PC-9 (cell line): ENCODE results near the gene ITPKB. TPM values are rescaled to one million over a fixed set of nuclear protein-coding genes. Genes with fewer than 3 reads are reported as not detected.
"Not testable (repeated sequence)": the region's sequence is repeated elsewhere in the genome, so short reads cannot be mapped to it uniquely, and the experiment has no call there.

Experiments
- BruUV-seq: library from RNA; stranded (reverse); fragments of 400-500 nt; replicated peaks from 2 replicates; lab custom pipeline; 2021; lab: Mats Ljungman, UMichigan
- CTCF ChIA-PET: fragments of 300-600 bp; sonication (Branson Sonifier 250); formaldehyde crosslinking; loops from one replicate; lab custom pipeline; 2022; ENCODE audit warnings: antibody characterized with exemption; lab: Charles Lee
- POLR2A ChIA-PET: fragments of 300-600 bp; sonication (Branson Sonifier 250); formaldehyde crosslinking; loops from one replicate; lab custom pipeline; 2022; ENCODE audit warnings: antibody characterized with exemption; ENCODE audit not compliant: unreplicated experiment; lab: Charles Lee
- DNase-seq, 2 experiments: peaks; one replicate each; pipeline versions ENCODE4 v3.0.0 to v3.0.0-alpha.2; 2015 to 2022; ENCODE audit warnings: mixed read lengths in 1 of 2
- H2AFZ ChIP-seq: fragments of 200-600 bp; sonication (generic); 2 replicates; pipeline ENCODE4 v1.8.1; 2017; ENCODE audit warnings: antibody characterized with exemption
- H3F3A ChIP-seq: fragments of 200-600 bp; sonication (generic); 2 replicates; pipeline ENCODE4 v1.8.1; 2017; ENCODE audit warnings: antibody characterized with exemption, mild to moderate bottlenecking, low read depth; ENCODE audit not compliant: insufficient read depth
- H3K27ac ChIP-seq: fragments of 200-600 bp; sonication (generic); 2 replicates; pipeline ENCODE4 v1.6.1; 2016; ENCODE audit warnings: mixed run types
- H3K27me3 ChIP-seq: fragments of 200-600 bp; sonication (generic); 2 replicates; pipeline ENCODE4 v1.6.1; 2016; ENCODE audit warnings: low read depth, mixed run types; ENCODE audit not compliant: insufficient read depth
- H3K36me3 ChIP-seq: fragments of 200-600 bp; sonication (generic); 2 replicates; pipeline ENCODE4 v1.6.1; 2016; ENCODE audit warnings: low read depth, mixed run types
- H3K4me1 ChIP-seq: fragments of 200-600 bp; sonication (generic); replicated peaks from 2 replicates; pipeline ENCODE4 v1.6.1; 2016; ENCODE audit warnings: mixed run types; ENCODE audit not compliant: insufficient read depth
- H3K4me2 ChIP-seq: fragments of 200-600 bp; sonication (generic); 2 replicates; pipeline ENCODE4 v1.6.1; 2017; ENCODE audit warnings: mixed run types
- H3K4me3 ChIP-seq: fragments of 200-600 bp; sonication (generic); 2 replicates; pipeline ENCODE4 v1.6.1; 2016; ENCODE audit warnings: mixed run types
- H3K79me2 ChIP-seq: fragments of 200-600 bp; sonication (generic); 2 replicates; pipeline ENCODE4 v1.6.1; 2017; ENCODE audit warnings: low read depth, mixed run types
- H3K9me2 ChIP-seq: fragments of 200-600 bp; sonication (generic); 2 replicates; pipeline ENCODE4 v1.8.1; 2017; ENCODE audit warnings: mild to moderate bottlenecking; ENCODE audit not compliant: insufficient read depth
- H3K9me3 ChIP-seq: fragments of 200-600 bp; sonication (generic); 2 replicates; pipeline ENCODE4 v1.8.1; 2016; ENCODE audit warnings: low read depth; ENCODE audit not compliant: insufficient read depth
- H4K20me1 ChIP-seq: fragments of 200-600 bp; sonication (generic); 2 replicates; pipeline ENCODE4 v1.8.1; 2017; ENCODE audit not compliant: insufficient read depth
- CTCF ChIP-seq: fragments of 200-600 bp; sonication (generic); conservative IDR thresholded peaks from 2 replicates; pipeline ENCODE4 v1.6.1; 2017; ENCODE audit warnings: mixed run types, antibody characterized with exemption, mild to moderate bottlenecking, moderate library complexity
- EZH2 ChIP-seq: fragments of 200-600 bp; sonication (generic); IDR thresholded peaks from 2 replicates; pipeline ENCODE4 v1.8.0; 2017; ENCODE audit warnings: antibody characterized with exemption, low read depth
- intact Hi-C: fragments of 100-400 bp; cut with micrococcal nuclease; formaldehyde crosslinking; loops from one replicate; pipeline ENCODE4 v1.10.0; 2022; ENCODE audit not compliant: unreplicated experiment
- total RNA-seq: library from RNA; stranded (reverse); gene quantifications from 2 replicates; pipeline ENCODE4 v1.2.3, GENCODE V29; 2021

The ITPKB gene
- total RNA-seq, 1 experiment from 2014 or later = 13.4 TPM

- no peaks in the 10 kb centered on the region for H3K79me2 ChIP-seq
- no peaks in the 10 kb centered on the region for H3K4me1 ChIP-seq
- intact Hi-C loops = no loop called here
- no peaks in the 10 kb centered on the region for H4K20me1 ChIP-seq
- H3K4me3 ChIP-seq = no peak overlapping the region
- no peak for DNase-seq
- CTCF ChIA-PET = no interaction called here
- H3K4me2 ChIP-seq = no peak overlapping the region
- H3K9me2 ChIP-seq = no peaks in the 10 kb centered on the region
- H3K9me3 ChIP-seq = no peaks in the 10 kb centered on the region
- no peak overlapping the region for H3K27ac ChIP-seq
- no peak overlapping the region for H2AFZ ChIP-seq
- no peaks in the 10 kb centered on the region; the same call in 1 of the 2 replicates for H3K27me3 ChIP-seq
- H3F3A ChIP-seq = no peaks in the 10 kb centered on the region
- BruUV-seq = no TSS peak
- H3K36me3 ChIP-seq = no peaks in the 10 kb centered on the region
- TF ChIP-seq CTCF (no peak), EZH2 (no peak)
- POLR2A ChIA-PET = interaction anchor here (0.7 kb wide), 1 partner anchor 527 kb away, joined by 23 read pairs; no protein-coding TSS in a partner anchor
These were observed 122.0 kb downstream of the ITPKB start for GRCh38 chr1:226617109-226617508.

GRCh38 chr1:226616636-226617035 lies 122.4 kb downstream of the ITPKB start:
- H3K4me2 ChIP-seq = no peak overlapping the region
- H3K4me3 ChIP-seq = no peak overlapping the region
- H2AFZ ChIP-seq = no peak overlapping the region
- POLR2A ChIA-PET = no interaction called here
- intact Hi-C loops = no loop called here
- no TSS peak for BruUV-seq
- no peaks in the 10 kb centered on the region for H4K20me1 ChIP-seq
- H3K36me3 ChIP-seq = no peaks in the 10 kb centered on the region
- H3K9me2 ChIP-seq = no peaks in the 10 kb centered on the region
- no peaks in the 10 kb centered on the region for H3F3A ChIP-seq
- no peaks in the 10 kb centered on the region for H3K4me1 ChIP-seq
- no peaks in the 10 kb centered on the region; the same call in 1 of the 2 replicates for H3K27me3 ChIP-seq
- H3K79me2 ChIP-seq = no peaks in the 10 kb centered on the region
- no peak overlapping the region for H3K27ac ChIP-seq
- TF ChIP-seq CTCF (no peak), EZH2 (no peak)
- H3K9me3 ChIP-seq = no peaks in the 10 kb centered on the region
- CTCF ChIA-PET = no interaction called here
- DNase-seq = no peak

GRCh38 chr1:226615876-226616275 lies 123.2 kb downstream of the ITPKB start:
- Histone ChIP-seq H3K79me2 (no peaks in the 10 kb centered on the region), H3K9me2 (no peaks in the 10 kb centered on the region), H3K36me3 (no peaks in the 10 kb centered on the region), H3K4me2 (no peak overlapping the region), H3K4me1 (no peaks in the 10 kb centered on the region), H3K27me3 (no peaks in the 10 kb centered on the region; the same call in 1 of the 2 replicates), H3F3A (no peaks in the 10 kb centered on the region), H4K20me1 (no peaks in the 10 kb centered on the region), H3K9me3 (no peaks in the 10 kb centered on the region), H3K27ac (no peak overlapping the region), H2AFZ (no peak overlapping the region), H3K4me3 (no peak overlapping the region)
- POLR2A ChIA-PET = no interaction called here
- no peak for DNase-seq
- TF ChIP-seq CTCF (no peak), EZH2 (no peak)
- intact Hi-C loops = no loop called here
- no TSS peak for BruUV-seq
- CTCF ChIA-PET = no interaction called here

GRCh38 chr1:226611980-226612379 lies 127.1 kb downstream of the ITPKB start:
- H4K20me1 ChIP-seq, H3K4me1 ChIP-seq, H2AFZ ChIP-seq, H3K4me2 ChIP-seq, H3K9me3 ChIP-seq, H3F3A ChIP-seq, H3K36me3 ChIP-seq, H3K27me3 ChIP-seq, H3K9me2 ChIP-seq, H3K4me3 ChIP-seq, H3K79me2 ChIP-seq, POLR2A ChIA-PET, intact Hi-C loops, DNase-seq, BruUV-seq, H3K27ac ChIP-seq: not testable (repeated sequence)
- CTCF ChIA-PET = interaction anchor here (0.6 kb wide), 1 partner anchor 578 kb away, joined by 5 read pairs; no protein-coding TSS in a partner anchor
